Measurements from ENCODE around the gene QRFPR. TPM values are rescaled to one million over a fixed set of nuclear protein-coding genes. Genes with fewer than 3 reads are reported as not detected.

QRFPR gene
- total RNA-seq, 1 donor from 2014 or later: not detected

GRCh38 chr4:121370729-121371325 lies 10.0 kb downstream of the QRFPR start:
- Mint-ChIP-seq H3K4me3 (ENCODE audit: low read depth) (no peak overlapping the region), H3K9me3 (ENCODE audit: low read depth) (no peaks in the 10 kb centered on the region), H3K27me3 (peaks cover 12% of the 10 kb centered on the region), H3K27ac (no peak overlapping the region), H3K36me3 (ENCODE audit: insufficient read depth) (no peaks in the 10 kb centered on the region), H3K4me1 (ENCODE audit: low read depth) (no peaks in the 10 kb centered on the region)
- no peak for DNase-seq (ENCODE audit: low spot score, unreplicated experiment)
- peak; percentile 74 for TF ChIP-seq CTCF (IDR thresholded peaks at IDR 0.05; ENCODE audit: unreplicated experiment)

- Mint-ChIP-seq H3K4me1 (ENCODE audit: low read depth) (no peaks in the 10 kb centered on the region), H3K27ac (no peak overlapping the region), H3K36me3 (ENCODE audit: insufficient read depth) (no peaks in the 10 kb centered on the region), H3K27me3 (no peaks in the 10 kb centered on the region), H3K4me3 (ENCODE audit: low read depth) (no peak overlapping the region), H3K9me3 (ENCODE audit: low read depth) (no peaks in the 10 kb centered on the region)
- DNase-seq (ENCODE audit: low spot score, unreplicated experiment): no peak
- TF ChIP-seq CTCF (IDR thresholded peaks at IDR 0.05; ENCODE audit: unreplicated experiment): no peak
Observed at GRCh38 chr4:121360495-121360894, 20.3 kb downstream of the QRFPR start.

GRCh38 chr4:121358473-121358872 lies 22.3 kb downstream of the QRFPR start:
- no peak overlapping the region for H3K4me3 Mint-ChIP-seq (ENCODE audit: low read depth)
- no peaks in the 10 kb centered on the region for H3K36me3 Mint-ChIP-seq (ENCODE audit: insufficient read depth)
- no peak for TF ChIP-seq CTCF (IDR thresholded peaks at IDR 0.05; ENCODE audit: unreplicated experiment)
- no peaks in the 10 kb centered on the region for H3K4me1 Mint-ChIP-seq (ENCODE audit: low read depth)
- no peak for DNase-seq (ENCODE audit: low spot score, unreplicated experiment)
- no peak overlapping the region for H3K27ac Mint-ChIP-seq
- H3K9me3 Mint-ChIP-seq (ENCODE audit: low read depth): peaks cover 19% of the 10 kb centered on the region
- no peaks in the 10 kb centered on the region for H3K27me3 Mint-ChIP-seq

GRCh38 chr4:121353213-121353612 lies 27.6 kb downstream of the QRFPR start:
- H3K4me1 Mint-ChIP-seq (ENCODE audit: low read depth): no peaks in the 10 kb centered on the region
- H3K36me3 Mint-ChIP-seq (ENCODE audit: insufficient read depth): no peaks in the 10 kb centered on the region
- H3K27me3 Mint-ChIP-seq: no peaks in the 10 kb centered on the region
- TF ChIP-seq CTCF (IDR thresholded peaks at IDR 0.05; ENCODE audit: unreplicated experiment): no peak
- H3K9me3 Mint-ChIP-seq (ENCODE audit: low read depth): peaks cover 26% of the 10 kb centered on the region
- H3K27ac Mint-ChIP-seq: no peak overlapping the region
- no peak for DNase-seq (ENCODE audit: low spot score, unreplicated experiment)
- H3K4me3 Mint-ChIP-seq (ENCODE audit: low read depth): no peak overlapping the region

DNA sequence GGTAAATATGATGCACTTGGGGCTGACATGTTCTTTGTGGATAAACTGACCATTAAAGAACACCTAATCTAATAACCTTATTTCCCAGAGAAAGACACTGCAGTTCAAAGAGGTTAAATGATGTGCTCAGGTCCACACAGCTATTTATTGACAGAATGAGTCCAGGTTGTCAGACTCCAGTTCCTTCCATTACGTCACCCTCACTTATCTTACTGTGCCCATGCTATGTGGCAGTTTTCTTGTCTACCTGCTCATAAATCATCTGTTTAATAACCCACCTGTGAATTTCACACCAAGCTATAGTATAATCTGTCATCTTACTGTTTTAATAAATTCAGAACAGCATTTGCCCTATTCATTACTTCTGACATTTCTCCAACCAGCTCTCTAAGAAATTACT lies 36.7 kb downstream of the QRFPR start:
- Mint-ChIP-seq H3K36me3 (ENCODE audit: insufficient read depth) (no peaks in the 10 kb centered on the region), H3K27ac (no peak overlapping the region), H3K27me3 (no peaks in the 10 kb centered on the region), H3K4me1 (ENCODE audit: low read depth) (peaks cover 2% of the 10 kb centered on the region), H3K4me3 (ENCODE audit: low read depth) (no peak overlapping the region), H3K9me3 (ENCODE audit: low read depth) (no peaks in the 10 kb centered on the region)
- no peak for TF ChIP-seq CTCF (IDR thresholded peaks at IDR 0.05; ENCODE audit: unreplicated experiment)
- DNase-seq (ENCODE audit: low spot score, unreplicated experiment): no peak
